ENCODE data around the gene ARID3C.

DNA sequence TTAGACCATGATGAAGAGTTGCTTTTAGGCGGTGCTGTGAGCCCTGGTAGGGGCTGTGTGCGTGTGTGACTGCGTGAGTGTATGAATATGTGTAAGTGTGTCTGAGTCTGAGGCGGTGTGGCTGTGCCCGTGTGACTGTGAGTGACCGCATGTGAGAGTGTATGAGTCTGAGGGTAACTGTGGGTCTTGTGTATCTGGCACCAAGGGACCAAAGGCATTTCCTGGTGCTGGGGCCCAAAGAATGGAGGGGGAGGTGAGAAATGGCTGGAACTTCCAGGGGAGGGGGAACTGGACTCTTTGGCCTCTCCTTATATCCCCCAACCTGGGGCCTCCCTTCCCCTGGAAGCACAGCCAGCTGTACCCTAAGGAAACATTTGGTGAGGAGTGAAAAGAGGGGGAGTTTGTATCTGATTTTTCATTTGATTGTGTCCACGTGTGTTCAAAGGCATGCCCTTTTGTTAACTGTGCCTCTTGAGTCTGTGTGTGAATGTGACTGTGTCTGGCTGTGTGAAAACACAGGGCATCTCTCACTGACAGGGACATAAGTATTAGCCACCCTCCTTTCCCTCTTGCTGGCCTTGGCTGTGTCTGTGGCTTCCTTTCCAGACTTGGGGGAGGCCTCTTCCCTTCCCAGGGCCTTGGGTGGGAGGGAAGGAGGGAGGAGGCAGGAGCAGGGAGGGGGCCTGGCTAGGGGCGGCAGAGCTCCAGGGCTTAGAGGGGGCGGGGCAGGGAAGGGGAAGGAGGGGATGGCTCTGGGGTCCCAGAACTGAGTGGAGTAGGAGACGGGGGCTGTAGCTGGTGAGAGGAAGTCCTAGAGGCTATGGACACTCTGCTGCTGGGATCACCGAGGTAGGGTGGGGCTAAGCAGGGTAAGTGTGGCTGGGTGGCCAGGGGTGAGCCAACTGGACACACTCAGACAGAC lies 24.5 kb upstream of the ARID3C start:
- TF ChIP-seq, protein P1, sequence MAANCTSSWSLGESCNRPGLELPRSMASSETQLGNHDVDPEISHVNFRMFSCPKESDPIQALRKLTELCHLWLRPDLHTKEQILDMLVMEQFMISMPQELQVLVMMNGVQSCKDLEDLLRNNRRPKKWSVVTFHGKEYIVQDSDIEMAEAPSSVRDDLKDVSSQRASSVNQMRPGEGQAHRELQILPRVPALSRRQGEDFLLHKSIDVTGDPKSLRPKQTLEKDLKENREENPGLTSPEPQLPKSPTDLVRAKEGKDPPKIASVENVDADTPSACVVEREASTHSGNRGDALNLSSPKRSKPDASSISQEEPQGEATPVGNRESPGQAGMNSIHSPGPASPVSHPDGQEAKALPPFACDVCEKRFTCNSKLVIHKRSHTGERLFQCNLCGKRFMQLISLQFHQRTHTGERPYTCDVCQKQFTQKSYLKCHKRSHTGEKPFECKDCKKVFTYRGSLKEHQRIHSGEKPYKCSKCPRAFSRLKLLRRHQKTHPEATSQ (tag by site-specific recombination; IDR thresholded peaks at IDR 0.05) = no peak
- TF ChIP-seq ZNF350 (tag by site-specific recombination; IDR thresholded peaks at IDR 0.05) = no peak
- TF ChIP-seq, protein P2, sequence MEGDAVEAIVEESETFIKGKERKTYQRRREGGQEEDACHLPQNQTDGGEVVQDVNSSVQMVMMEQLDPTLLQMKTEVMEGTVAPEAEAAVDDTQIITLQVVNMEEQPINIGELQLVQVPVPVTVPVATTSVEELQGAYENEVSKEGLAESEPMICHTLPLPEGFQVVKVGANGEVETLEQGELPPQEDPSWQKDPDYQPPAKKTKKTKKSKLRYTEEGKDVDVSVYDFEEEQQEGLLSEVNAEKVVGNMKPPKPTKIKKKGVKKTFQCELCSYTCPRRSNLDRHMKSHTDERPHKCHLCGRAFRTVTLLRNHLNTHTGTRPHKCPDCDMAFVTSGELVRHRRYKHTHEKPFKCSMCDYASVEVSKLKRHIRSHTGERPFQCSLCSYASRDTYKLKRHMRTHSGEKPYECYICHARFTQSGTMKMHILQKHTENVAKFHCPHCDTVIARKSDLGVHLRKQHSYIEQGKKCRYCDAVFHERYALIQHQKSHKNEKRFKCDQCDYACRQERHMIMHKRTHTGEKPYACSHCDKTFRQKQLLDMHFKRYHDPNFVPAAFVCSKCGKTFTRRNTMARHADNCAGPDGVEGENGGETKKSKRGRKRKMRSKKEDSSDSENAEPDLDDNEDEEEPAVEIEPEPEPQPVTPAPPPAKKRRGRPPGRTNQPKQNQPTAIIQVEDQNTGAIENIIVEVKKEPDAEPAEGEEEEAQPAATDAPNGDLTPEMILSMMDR (tag by site-specific recombination; IDR thresholded peaks at IDR 0.05) = no peak
